Stomach smooth muscle (tissue), 2 donors: ENCODE measurements around the gene PPM1A.

Experiments
- H3K27ac ChIP-seq: one replicate; pipeline ENCODE4 v1.7.0; 2013; ENCODE audit warnings: mild to moderate bottlenecking, low read length, inconsistent platforms
- H3K27me3 ChIP-seq, 2 donors: one replicate each; pipeline ENCODE4 v1.7.0; 2013; ENCODE audit warnings: low read length in 2 of 2; ENCODE audit not compliant: insufficient read depth in 2 of 2, control insufficient read depth in 1 of 2
- H3K36me3 ChIP-seq, 2 donors: one replicate each; pipeline ENCODE4 v1.7.0; 2013; ENCODE audit warnings: low read length in 2 of 2; ENCODE audit not compliant: control insufficient read depth in 2 of 2, insufficient read depth in 2 of 2
- H3K4me1 ChIP-seq: one replicate; pipeline ENCODE4 v1.7.0; 2013; ENCODE audit warnings: low read length; ENCODE audit not compliant: control insufficient read depth, insufficient read depth
- H3K4me3 ChIP-seq, 2 donors: one replicate each; pipeline ENCODE4 v1.7.0; 2013; ENCODE audit warnings: low read length in 2 of 2
- H3K9ac ChIP-seq, 2 donors: one replicate each; pipeline ENCODE4 v1.7.0; 2013; ENCODE audit warnings: low read length in 2 of 2, mild to moderate bottlenecking in 1 of 2
- H3K9me3 ChIP-seq, 2 donors: one replicate each; pipeline ENCODE4 v1.7.0; 2013; ENCODE audit warnings: low read length in 2 of 2; ENCODE audit not compliant: control insufficient read depth in 2 of 2
- donor health status: healthy.
- donor health status: Pancreatic carcinoma.

Gene PPM1A

DNA sequence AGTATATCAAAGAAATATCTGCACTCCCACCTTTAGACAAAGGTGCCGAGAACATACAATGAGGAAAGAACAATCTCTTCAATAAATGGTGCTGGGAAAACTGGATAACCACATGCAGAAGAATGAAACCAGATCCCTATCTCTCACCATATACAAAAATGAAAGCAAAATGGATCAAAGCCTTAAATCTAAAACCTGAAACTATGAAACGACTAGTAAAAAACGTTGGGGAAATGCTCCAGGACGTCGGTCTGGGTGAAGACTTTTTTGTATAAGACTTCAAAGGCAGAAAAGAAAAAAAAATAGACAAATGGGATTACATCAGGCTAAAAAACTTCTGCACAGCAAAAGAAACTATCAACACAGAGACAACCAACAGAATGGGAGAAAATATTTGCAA lies 83.8 kb downstream of the PPM1A start:
- Histone ChIP-seq H3K27ac (no peak overlapping the region), H3K9me3 (no peaks in the 10 kb centered on the region), H3K36me3 (no peaks in the 10 kb centered on the region), H3K9ac (no peak overlapping the region), H3K4me1 (peaks cover 9% of the 10 kb centered on the region), H3K4me3 (no peak overlapping the region), H3K27me3 (peaks cover 1 to 2% of the 10 kb centered on the region in 2 donors)

DNA sequence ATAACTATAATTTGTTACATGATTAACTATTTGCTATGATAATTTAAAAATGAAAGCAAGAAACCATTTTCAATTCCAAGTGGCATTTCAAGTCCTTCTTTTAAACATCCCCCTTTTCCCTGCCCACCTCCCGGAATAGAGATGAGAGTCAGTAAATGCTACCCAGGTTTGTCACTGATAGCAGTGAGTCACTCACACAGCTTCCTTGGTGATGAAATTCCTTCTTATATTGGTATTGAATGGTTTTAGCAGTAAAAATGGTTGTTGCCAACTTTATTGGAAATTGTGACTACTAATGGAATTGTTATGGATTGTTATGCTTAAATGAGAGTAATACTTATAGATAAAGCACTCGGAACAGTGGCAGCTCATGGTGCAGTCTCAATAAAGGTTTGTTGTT lies 90.5 kb downstream of the PPM1A start:
- Histone ChIP-seq H3K27me3 (no peaks in the 10 kb centered on the region), H3K27ac (no peak overlapping the region), H3K4me1 (no peaks in the 10 kb centered on the region), H3K9ac (no peak overlapping the region), H3K36me3 (no peaks in the 10 kb centered on the region), H3K4me3 (no peak overlapping the region), H3K9me3 (no peaks in the 10 kb centered on the region)

DNA sequence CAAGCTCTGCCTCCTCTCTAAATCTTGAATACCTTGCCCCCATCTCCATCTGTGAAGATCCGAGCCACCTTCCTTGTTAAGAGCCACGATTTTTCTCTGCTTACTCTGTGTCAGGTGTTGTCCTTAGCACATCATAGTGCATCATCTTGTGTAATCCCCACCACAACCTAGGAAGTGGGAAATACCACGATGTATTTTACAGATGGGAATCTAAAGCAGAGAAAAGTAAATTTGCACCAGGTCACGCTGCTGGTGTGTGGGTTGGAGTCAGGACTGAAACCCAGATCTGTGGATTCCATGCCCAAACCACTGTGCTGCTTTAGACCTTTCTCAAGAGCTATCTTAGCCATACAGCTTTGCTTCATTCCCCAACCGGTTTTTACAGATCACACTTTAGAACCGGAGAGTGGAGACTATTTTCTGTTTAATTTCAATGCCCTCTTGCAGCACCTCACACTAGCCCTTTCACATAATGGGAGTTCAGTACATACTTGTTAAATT lies 94.6 kb downstream of the PPM1A start:
- Histone ChIP-seq H3K27ac (no peak overlapping the region), H3K27me3 (no peaks in the 10 kb centered on the region), H3K36me3 (no peaks in the 10 kb centered on the region), H3K9ac (no peak overlapping the region), H3K9me3 (no peaks in the 10 kb centered on the region), H3K4me3 (no peak overlapping the region), H3K4me1 (no peaks in the 10 kb centered on the region)

DNA sequence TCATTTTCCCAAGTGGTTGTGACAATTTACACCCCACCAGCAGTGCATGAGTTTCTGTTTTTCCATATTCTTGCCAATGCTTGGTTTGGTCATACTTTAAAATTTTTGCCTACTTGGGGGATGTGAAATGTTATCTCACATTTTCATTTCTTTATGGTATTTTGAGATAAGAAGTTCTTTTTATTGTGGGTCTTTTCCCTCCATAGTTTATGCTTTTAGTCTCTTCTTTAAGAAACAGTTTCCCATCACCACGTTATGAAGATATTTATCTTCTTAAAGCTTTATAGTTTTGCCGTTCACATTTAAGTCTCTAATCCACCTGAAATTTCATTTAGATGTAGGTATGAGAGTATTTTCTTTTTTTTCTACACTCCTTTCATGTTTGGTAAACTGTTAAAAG lies 95.7 kb downstream of the PPM1A start:
- H3K27ac ChIP-seq, result no peak overlapping the region
- no peaks in the 10 kb centered on the region for H3K4me1 ChIP-seq
- H3K9me3 ChIP-seq, result no peaks in the 10 kb centered on the region
- no peak overlapping the region for H3K9ac ChIP-seq
- no peak overlapping the region for H3K4me3 ChIP-seq
- H3K36me3 ChIP-seq, result no peaks in the 10 kb centered on the region
- H3K27me3 ChIP-seq, result no peaks in the 10 kb centered on the region

DNA sequence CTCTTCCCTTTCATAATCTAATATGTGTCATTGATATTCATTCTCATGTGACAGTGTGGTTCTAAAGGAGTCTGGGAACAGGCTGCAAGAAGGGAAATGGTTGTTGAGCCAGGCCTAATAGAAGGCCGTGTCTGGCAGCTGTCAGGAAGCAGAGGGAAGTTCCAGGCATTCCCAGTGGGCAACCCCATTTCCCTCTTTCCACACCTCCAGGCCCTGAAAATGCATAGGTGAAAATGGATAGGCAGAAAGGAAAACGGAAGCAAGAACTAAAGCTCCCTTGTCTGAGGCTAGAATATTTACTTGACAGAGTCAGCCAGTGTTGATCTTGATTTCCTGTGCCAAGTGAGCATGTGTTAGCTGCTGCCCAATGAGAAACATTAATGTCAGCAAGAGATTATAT lies 97.7 kb downstream of the PPM1A start:
- Histone ChIP-seq H3K4me1 (no peaks in the 10 kb centered on the region), H3K4me3 (no peak overlapping the region), H3K36me3 (no peaks in the 10 kb centered on the region), H3K27ac (no peak overlapping the region), H3K9ac (no peak overlapping the region), H3K27me3 (no peaks in the 10 kb centered on the region), H3K9me3 (no peaks in the 10 kb centered on the region)

DNA sequence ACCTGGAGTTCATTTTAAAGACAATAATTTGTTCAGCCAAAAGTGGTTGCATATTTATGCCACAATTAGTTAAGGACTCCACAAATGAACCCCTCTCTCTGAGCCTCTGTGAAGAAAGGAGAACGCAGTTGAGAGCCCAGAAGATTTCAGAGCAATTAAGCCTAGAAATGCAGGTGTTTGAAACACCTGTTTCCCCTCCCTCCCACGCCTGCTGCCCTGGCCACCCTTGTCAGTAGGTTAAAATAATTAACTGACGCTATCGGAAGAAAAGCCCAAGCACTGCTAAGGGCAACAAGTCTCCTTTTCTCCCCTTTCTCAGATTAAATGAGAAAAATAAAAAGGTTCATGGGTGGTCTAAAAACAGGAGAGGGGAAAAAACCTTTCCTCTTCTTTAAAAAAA lies 99.2 kb downstream of the PPM1A start:
- no peak overlapping the region for H3K4me3 ChIP-seq
- no peaks in the 10 kb centered on the region for H3K27me3 ChIP-seq
- no peak overlapping the region for H3K27ac ChIP-seq
- H3K9me3 ChIP-seq, result no peaks in the 10 kb centered on the region
- no peaks in the 10 kb centered on the region for H3K4me1 ChIP-seq
- no peaks in the 10 kb centered on the region for H3K36me3 ChIP-seq
- H3K9ac ChIP-seq, result no peak overlapping the region
